ENCODE measurements around the gene CPLX3.

DNA sequence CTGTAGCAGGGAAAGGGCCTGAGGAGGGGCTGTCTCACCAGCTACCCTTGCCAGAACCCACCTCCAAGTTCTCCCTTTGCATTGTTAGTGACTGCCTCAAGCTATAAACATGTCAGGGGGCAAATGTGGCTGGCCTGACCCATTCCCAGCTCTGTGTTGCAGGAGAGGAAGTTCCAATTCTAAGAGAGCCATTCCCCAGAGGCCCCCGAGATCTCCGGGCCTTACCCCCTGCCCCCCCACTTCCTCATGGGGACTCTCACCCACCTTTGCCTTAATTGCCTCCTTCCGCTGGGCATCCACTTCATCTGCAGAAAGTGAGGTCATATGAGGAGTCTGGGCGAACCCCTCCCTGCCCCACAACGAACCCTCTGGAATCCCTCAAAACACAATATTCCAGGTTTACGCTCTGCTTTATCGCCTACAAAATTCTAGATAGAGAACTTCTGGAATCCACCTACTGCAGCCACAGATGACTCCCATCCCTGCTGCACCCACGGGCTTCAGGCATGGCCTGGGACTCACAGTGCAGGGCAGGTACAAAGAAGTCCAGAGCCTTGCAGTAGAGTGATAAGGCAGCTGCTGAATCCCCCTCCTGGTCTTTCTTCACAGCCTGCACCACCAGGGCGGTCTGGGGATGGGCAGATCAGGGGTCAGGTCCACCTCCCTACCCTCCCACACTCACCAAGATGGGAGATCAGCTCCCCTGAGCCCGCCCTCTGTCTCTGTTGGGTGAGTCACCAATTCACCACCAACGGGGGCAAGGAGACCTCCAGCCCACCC lies 12.5 kb downstream of the CPLX3 start:
- TF ChIP-seq, protein P1, sequence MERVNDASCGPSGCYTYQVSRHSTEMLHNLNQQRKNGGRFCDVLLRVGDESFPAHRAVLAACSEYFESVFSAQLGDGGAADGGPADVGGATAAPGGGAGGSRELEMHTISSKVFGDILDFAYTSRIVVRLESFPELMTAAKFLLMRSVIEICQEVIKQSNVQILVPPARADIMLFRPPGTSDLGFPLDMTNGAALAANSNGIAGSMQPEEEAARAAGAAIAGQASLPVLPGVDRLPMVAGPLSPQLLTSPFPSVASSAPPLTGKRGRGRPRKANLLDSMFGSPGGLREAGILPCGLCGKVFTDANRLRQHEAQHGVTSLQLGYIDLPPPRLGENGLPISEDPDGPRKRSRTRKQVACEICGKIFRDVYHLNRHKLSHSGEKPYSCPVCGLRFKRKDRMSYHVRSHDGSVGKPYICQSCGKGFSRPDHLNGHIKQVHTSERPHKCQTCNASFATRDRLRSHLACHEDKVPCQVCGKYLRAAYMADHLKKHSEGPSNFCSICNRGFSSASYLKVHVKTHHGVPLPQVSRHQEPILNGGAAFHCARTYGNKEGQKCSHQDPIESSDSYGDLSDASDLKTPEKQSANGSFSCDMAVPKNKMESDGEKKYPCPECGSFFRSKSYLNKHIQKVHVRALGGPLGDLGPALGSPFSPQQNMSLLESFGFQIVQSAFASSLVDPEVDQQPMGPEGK (CRISPR knock-in tag; IDR thresholded peaks at IDR 0.05; ENCODE audit: borderline replicate concordance), result no peak
- TF ChIP-seq ZNF565 (CRISPR knock-in tag; conservative IDR thresholded peaks at IDR 0.05; ENCODE audit: low read depth), result no peak
- no peak for TF ChIP-seq CREB5 (CRISPR knock-in tag; IDR thresholded peaks at IDR 0.05; ENCODE audit: low read depth)
